ENCODE data around the gene COX8C.
"Not testable (repeated sequence)": the region's sequence is repeated elsewhere in the genome, so short reads cannot be mapped to it uniquely, and the experiment has no call there.

COX8C gene

GRCh38 chr14:93322929-93323599 is 23.9 kb upstream of the COX8C start:
- no peak for DNase-seq (ENCODE audit: low spot score)

- no peak for DNase-seq (ENCODE audit: low spot score)
Observed at GRCh38 chr14:93323600-93324174, 23.3 kb upstream of the COX8C start.

- DNase-seq (ENCODE audit: low spot score): no peak
Observed at GRCh38 chr14:93326196-93326595, 20.8 kb upstream of the COX8C start.

GRCh38 chr14:93328546-93328945 is 18.4 kb upstream of the COX8C start:
- DNase-seq (ENCODE audit: low spot score): no peak

- DNase-seq (ENCODE audit: low spot score): no peak
Observed at GRCh38 chr14:93329965-93330608, 16.9 kb upstream of the COX8C start.

GRCh38 chr14:93330609-93331000 is 16.4 kb upstream of the COX8C start:
- DNase-seq (ENCODE audit: low spot score): no peak

- DNase-seq (ENCODE audit: low spot score): no peak
Observed at GRCh38 chr14:93331002-93331727, 15.8 kb upstream of the COX8C start.

- no peak for DNase-seq (ENCODE audit: low spot score)
Observed at GRCh38 chr14:93331728-93332396, 15.1 kb upstream of the COX8C start.

- peak; percentile 83 for DNase-seq (ENCODE audit: low spot score)
Observed at GRCh38 chr14:93332397-93332852, 14.6 kb upstream of the COX8C start.

GRCh38 chr14:93332853-93333630 is 13.9 kb upstream of the COX8C start, which contains the start of gene BTBD7:
Gene BTBD7 (minus strand): TSS chr14:93333036. CDS start chr14:93296051, 36,985 bp downstream.
- peak; percentile 99 for DNase-seq (ENCODE audit: low spot score)

- no peak for DNase-seq (ENCODE audit: low spot score)
Observed at GRCh38 chr14:93333631-93334103, 13.3 kb upstream of the COX8C start.

GRCh38 chr14:93337143-93337753 is 9.7 kb upstream of the COX8C start:
- DNase-seq (ENCODE audit: low spot score): no peak

GRCh38 chr14:93337884-93338283 is 9.1 kb upstream of the COX8C start:
- no peak for DNase-seq (ENCODE audit: low spot score)

GRCh38 chr14:93343266-93343665 is 3.7 kb upstream of the COX8C start:
- DNase-seq (ENCODE audit: low spot score): no peak

GRCh38 chr14:93343797-93344196 is 3.2 kb upstream of the COX8C start:
- DNase-seq (ENCODE audit: low spot score): no peak

- no peak for DNase-seq (ENCODE audit: low spot score)
Observed at GRCh38 chr14:93347850-93348249, 868 bp downstream of the COX8C start.

- DNase-seq (ENCODE audit: low spot score): no peak
Observed at GRCh38 chr14:93348292-93348691, 1.3 kb downstream of the COX8C start.

- DNase-seq (ENCODE audit: low spot score): not testable (repeated sequence)
Observed at GRCh38 chr14:93354873-93355272, 7.9 kb downstream of the COX8C start.

- DNase-seq (ENCODE audit: low spot score): no peak
Observed at GRCh38 chr14:93368996-93369712, 22.2 kb downstream of the COX8C start.

- DNase-seq (ENCODE audit: low spot score): no peak
Observed at GRCh38 chr14:93369713-93370266, 22.8 kb downstream of the COX8C start.
